ENCODE measurements around the gene DNAJC8. TPM values are rescaled to one million over a fixed set of nuclear protein-coding genes. Genes with fewer than 3 reads are reported as not detected.

DNAJC8 gene
- total RNA-seq, 1 experiment from 2014 or later: 132 TPM

- DNase-seq (ENCODE audit: low read depth): no peak
Measured at GRCh38 chr1:28172713-28173150, 60.1 kb downstream of the DNAJC8 start.

DNA sequence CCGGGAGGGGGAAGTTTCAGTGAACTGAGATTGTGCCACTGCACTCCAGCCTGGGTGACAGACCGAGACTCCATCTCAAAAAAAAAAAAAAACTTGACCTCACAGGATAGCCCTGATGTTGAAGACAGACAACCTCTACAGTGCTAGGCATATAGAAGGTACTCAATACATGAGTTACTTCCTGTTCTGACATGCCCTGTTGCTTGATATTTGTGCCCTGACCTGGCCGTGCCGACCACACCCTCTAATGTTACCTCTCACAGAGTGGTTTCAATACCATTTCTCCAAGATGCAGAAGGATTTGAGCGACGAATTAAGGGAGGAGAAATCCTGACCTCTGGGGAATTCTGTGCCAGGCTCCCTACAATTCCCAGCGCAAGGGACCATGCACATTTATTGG lies 61.6 kb downstream of the DNAJC8 start:
- no peak for DNase-seq (ENCODE audit: low read depth)

DNA sequence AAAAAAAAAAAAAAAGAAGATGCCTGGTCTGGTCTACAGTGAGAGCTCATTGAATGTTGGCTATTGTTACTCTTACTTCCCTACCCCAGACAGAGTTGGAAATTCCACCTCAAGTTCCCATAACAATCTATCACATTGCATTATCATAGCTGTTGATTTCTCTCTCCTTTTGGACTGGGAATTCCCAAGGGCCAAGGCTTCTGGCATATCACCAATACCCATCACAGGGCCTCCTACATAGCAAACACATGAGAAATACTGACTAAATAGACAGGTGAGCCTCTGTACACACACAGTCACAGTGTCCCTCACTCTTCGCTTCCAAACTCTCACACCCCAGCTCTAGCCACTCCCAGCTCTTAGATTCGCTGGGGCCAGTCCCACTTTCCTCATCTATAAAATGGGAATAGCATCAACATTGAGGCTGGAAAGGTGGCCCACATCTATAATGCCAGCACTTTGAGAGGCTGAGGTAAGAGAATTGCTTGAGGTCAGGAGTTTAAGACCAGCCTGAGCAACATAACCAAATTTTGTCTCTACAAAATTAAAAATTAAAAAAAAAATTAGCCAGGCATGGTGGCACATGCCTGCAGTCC lies 62.7 kb downstream of the DNAJC8 start:
- DNase-seq (ENCODE audit: low read depth): no peak

DNA sequence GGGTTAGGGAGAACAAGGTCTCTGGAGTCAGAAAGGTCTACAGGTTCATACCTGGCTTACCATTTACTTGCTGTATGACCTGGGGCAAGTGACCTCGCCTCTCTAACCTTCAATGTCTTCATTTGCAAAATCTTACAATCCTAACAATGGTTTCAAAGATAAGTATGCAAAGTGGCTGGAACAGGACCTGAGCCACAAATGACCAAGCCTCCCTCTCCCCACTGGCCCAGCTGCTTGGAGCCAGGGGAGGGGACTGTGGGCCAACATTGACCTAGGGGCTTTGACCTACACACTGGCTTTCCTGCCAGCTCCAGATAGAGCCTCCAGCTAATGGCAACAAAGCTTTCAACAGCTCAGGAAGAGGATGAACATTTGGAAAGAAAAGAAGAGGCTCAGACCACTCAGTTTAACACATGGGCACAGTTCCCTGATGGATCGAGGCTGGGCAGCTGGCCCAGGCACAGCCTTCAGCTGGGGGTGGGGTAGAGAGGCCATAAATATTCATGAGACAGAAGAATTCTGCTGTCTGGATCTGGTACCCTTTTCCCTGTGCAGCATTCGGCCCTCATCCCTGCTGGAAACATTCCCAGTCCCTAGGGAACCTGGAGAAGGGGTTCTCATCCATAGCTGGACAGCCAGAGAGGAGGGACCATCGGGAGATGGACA lies 69.2 kb downstream of the DNAJC8 start:
- no peak for DNase-seq (ENCODE audit: low read depth)

- no peak for DNase-seq (ENCODE audit: low read depth)
Measured at GRCh38 chr1:28162151-28162550, 70.7 kb downstream of the DNAJC8 start.

GRCh38 chr1:28161751-28162150 lies 71.1 kb downstream of the DNAJC8 start:
- DNase-seq (ENCODE audit: low read depth): no peak

DNA sequence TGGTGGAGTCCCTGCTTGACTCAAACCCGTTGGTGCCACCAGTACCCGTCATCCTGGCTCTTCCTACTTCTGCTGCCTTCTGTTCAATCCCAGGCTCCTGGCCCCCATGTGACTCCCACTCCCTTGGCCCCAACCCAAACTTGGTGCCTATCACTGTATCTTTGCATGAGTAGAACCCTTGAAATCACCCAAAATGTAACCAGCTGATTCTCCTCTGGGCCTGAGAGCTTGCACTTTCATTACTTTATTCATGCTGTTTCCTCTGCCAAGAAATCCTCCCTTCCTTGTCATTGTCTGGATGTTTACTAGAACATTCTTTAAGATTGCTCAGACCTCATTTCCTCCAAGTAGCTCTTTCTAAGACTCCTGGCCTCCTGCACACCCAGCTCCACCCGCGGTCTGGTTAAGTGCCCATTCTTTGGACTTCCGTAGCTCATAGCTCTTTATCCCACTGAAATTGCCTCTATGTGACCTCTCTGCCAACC lies 72.0 kb downstream of the DNAJC8 start:
- no peak for DNase-seq (ENCODE audit: low read depth)

- no peak for DNase-seq (ENCODE audit: low read depth)
Measured at GRCh38 chr1:28159680-28160079, 73.1 kb downstream of the DNAJC8 start.

- no peak for DNase-seq (ENCODE audit: low read depth)
Measured at GRCh38 chr1:28159243-28159642, 73.6 kb downstream of the DNAJC8 start.

DNA sequence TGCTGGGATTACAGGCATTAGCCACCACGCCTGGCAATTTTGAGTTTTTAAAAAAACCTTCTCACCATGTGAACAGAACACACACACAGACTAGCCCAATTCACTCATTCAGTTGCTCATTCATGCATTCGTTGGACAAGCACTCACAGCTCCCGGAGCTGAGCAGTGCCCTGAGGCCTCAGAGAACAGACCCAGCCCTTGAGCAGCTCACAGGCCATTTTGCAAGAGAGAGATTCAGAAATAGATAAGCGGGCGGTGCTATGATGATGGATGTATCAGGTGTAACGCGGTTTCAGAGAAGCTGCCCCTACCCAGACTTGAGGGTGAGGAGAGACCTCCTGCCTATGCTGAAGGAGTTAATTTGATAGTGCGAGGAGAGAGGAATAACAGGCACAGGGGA lies 74.9 kb downstream of the DNAJC8 start:
- DNase-seq (ENCODE audit: low read depth): no peak

DNA sequence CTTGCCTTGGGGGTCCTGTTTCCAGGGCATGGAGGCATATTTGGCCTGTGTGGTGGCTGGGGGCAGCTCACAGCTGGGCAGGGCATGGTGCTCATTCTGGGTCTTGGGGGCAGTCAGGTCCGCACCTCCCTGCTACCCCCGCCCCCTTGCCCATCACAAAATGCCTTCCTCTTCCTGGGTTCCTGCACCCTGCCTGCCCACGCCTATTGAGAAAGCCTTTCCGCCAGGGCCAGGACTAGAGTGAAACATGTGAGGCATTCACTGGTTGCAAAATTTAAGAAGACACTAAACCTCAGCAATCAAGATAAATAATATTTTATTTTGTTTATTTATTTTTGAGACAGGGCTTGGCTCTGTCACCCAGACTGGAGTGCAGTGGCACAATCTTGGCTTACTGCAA lies 76.0 kb downstream of the DNAJC8 start:
- DNase-seq (ENCODE audit: low read depth): no peak

DNA sequence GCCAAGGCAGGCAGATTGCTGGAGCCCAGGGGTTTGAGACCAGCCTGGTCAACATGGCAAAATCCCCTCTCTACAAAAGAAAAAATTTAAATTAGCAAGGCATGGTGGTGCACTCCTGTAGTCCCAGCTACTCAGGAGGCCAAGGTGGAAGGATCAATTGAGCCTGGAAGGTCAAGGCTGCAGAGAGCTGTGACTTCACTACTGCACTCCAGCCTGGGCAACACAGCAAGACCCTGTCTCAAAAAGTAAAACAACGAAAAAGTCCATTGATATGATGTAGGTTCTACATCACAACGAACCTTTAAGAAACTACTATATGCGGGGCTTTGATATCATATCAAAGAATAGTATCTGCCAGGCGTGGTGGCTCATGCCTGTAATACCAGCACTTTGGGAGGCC lies 77.2 kb downstream of the DNAJC8 start:
- no peak for DNase-seq (ENCODE audit: low read depth)

GRCh38 chr1:28154078-28154594 lies 78.7 kb downstream of the DNAJC8 start:
- DNase-seq (ENCODE audit: low read depth): no peak

Other genes starting within 250 kb of the DNAJC8 start
- gene EYA3, start 144.4 kb downstream of the DNAJC8 start, total RNA-seq (2014; rRNA removed; shearing (Covaris generic)): 18.7 and 20.1 TPM in 2 replicates
- gene PTAFR, start 56.3 kb downstream of the DNAJC8 start, total RNA-seq (2014; rRNA removed; shearing (Covaris generic)): 0.12 and 0.20 TPM in 2 replicates
- 353 and 365 TPM in 2 replicates for gene ATP5IF1, start 3.1 kb upstream of the DNAJC8 start, total RNA-seq (2014; rRNA removed; shearing (Covaris generic))
- gene SESN2, start 26.5 kb upstream of the DNAJC8 start, total RNA-seq (2014; rRNA removed; shearing (Covaris generic)): 5.3 and 6.8 TPM in 2 replicates
- gene MED18, start 96.0 kb upstream of the DNAJC8 start, total RNA-seq (2014; rRNA removed; shearing (Covaris generic)): 19.2 and 19.8 TPM in 2 replicates
- gene PHACTR4, start 136.7 kb upstream of the DNAJC8 start, total RNA-seq (2014; rRNA removed; shearing (Covaris generic)): 9.2 and 16.9 TPM in 2 replicates

Data from RPMI7951 (cell line).